ENCODE measurements around the gene CDC45. TPM values are rescaled to one million over a fixed set of nuclear protein-coding genes. Genes with fewer than 3 reads are reported as not detected.

The CDC45 gene
- total RNA-seq, 1 experiment from 2014 or later: 44.6 TPM

DNA sequence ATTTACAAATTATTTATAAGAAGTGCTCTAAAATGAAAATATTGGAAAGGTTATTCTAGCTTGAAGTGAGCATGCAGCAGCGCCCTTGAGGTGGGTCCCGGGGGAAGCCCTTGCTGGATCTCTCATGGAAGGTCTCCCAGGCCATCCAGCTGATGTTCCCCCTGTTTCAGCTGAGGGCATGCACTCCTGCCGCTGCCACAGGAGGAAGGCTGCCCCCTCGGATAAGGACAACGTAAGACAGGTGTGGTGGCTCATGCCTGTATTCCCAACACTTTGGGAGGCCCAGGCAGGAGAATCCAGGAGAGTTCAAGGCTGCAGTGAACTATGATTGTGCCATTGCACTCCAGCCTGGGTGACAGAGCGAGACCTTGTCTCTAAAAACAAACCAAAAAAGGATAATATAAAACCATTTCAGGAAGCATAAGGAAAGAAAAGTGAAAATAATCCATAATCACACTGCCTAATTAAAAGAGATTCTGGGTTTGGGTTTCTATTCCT, 15.0 kb downstream of the CDC45 start:
- Mint-ChIP-seq H3K36me3 (ENCODE audit: insufficient read depth, unreplicated experiment) (peaks cover 41% of the 10 kb centered on the region), H3K9me3 (ENCODE audit: unreplicated experiment) (no peaks in the 10 kb centered on the region), H3K4me3 (ENCODE audit: unreplicated experiment) (no peak overlapping the region), H3K27me3 (ENCODE audit: insufficient read depth, unreplicated experiment) (no peaks in the 10 kb centered on the region), H3K27ac (ENCODE audit: unreplicated experiment) (no peak overlapping the region), H3K4me1 (ENCODE audit: low read depth, unreplicated experiment) (no peaks in the 10 kb centered on the region)
- TF ChIP-seq, protein P1, sequence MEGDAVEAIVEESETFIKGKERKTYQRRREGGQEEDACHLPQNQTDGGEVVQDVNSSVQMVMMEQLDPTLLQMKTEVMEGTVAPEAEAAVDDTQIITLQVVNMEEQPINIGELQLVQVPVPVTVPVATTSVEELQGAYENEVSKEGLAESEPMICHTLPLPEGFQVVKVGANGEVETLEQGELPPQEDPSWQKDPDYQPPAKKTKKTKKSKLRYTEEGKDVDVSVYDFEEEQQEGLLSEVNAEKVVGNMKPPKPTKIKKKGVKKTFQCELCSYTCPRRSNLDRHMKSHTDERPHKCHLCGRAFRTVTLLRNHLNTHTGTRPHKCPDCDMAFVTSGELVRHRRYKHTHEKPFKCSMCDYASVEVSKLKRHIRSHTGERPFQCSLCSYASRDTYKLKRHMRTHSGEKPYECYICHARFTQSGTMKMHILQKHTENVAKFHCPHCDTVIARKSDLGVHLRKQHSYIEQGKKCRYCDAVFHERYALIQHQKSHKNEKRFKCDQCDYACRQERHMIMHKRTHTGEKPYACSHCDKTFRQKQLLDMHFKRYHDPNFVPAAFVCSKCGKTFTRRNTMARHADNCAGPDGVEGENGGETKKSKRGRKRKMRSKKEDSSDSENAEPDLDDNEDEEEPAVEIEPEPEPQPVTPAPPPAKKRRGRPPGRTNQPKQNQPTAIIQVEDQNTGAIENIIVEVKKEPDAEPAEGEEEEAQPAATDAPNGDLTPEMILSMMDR (IDR thresholded peaks at IDR 0.05; ENCODE audit: insufficient read depth in 1 of 2, low read depth in 1 of 2, low read length in 1 of 2, severe bottlenecking in 1 of 2, unreplicated experiment in 1 of 2): no peak
- Histone ChIP-seq H3K9me3 (no peaks in the 10 kb centered on the region), H3K27me3 (replicated peaks; ENCODE audit: control insufficient read depth, insufficient read depth, low read length) (no peaks in the 10 kb centered on the region), H3K4me3 (ENCODE audit: low read depth, low read length) (no peak overlapping the region), H3K36me3 (ENCODE audit: control insufficient read depth, insufficient read depth, low read length) (no peaks in the 10 kb centered on the region), H3K4me1 (no peaks in the 10 kb centered on the region)
- BruUV-seq (replicated peaks): no TSS peak
- POLR2A ChIA-PET: no interaction called here
- DNase-seq: no peak
- intact Hi-C loops (cut with micrococcal nuclease; ENCODE audit: unreplicated experiment): no loop called here
- CTCF ChIA-PET: no interaction called here

DNA sequence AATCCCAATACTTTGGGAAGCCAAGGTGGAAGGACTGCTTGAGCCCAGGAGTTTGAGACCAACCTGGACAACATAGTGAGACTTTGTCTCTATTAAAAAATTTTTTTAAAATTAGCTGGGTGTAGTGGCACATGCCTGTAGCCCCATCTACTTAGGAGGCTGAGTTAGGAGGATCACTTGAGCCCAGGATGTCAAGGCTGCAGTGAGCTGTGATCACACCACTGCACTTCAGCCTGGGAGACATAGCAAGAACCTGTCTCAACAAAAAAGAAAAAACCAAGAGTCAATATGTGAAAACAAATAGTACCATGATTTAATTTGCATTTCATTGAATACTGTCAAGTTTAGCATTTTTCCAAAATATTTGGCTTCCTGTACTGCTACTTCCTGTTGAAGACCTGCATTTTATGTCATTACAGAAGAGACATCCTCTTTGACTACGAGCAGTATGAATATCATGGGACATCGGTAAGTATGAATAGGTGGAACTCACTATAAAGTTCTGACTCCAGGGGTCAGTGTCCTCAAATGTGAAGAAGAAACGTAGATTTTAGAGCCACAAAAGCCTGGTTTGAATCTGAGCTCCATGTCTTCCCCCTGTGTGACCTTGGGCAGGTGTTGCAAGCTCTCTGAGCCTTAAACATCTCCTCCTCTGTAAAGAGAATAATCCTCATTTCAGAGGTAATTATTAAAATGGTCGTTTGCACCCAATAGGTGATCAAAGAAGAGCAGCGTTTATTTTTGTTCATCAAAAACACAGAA, 16.0 kb downstream of the CDC45 start:
- Histone ChIP-seq H3K9me3 (no peaks in the 10 kb centered on the region), H3K4me1 (no peaks in the 10 kb centered on the region), H3K4me3 (ENCODE audit: low read depth, low read length) (no peak overlapping the region), H3K36me3 (ENCODE audit: control insufficient read depth, insufficient read depth, low read length) (no peaks in the 10 kb centered on the region), H3K27me3 (replicated peaks; ENCODE audit: control insufficient read depth, insufficient read depth, low read length) (no peaks in the 10 kb centered on the region)
- no peaks in the 10 kb centered on the region for H3K27me3 Mint-ChIP-seq (ENCODE audit: insufficient read depth, unreplicated experiment)
- TF ChIP-seq, protein P1 (IDR thresholded peaks at IDR 0.05; ENCODE audit: insufficient read depth in 1 of 2, low read depth in 1 of 2, low read length in 1 of 2, severe bottlenecking in 1 of 2, unreplicated experiment in 1 of 2): no peak
- no peak for DNase-seq
- BruUV-seq (replicated peaks): no TSS peak
- H3K9me3 Mint-ChIP-seq (ENCODE audit: unreplicated experiment): no peaks in the 10 kb centered on the region
- peaks cover 35% of the 10 kb centered on the region for H3K36me3 Mint-ChIP-seq (ENCODE audit: insufficient read depth, unreplicated experiment)
- H3K4me3 Mint-ChIP-seq (ENCODE audit: unreplicated experiment): no peak overlapping the region
- intact Hi-C loops (cut with micrococcal nuclease; ENCODE audit: unreplicated experiment): no loop called here
- H3K4me1 Mint-ChIP-seq (ENCODE audit: low read depth, unreplicated experiment): no peaks in the 10 kb centered on the region
- ChIA-PET CTCF (interaction anchor here (0.6 to 1.0 kb wide), 2 partner anchors 10 to 134 kb away, joined by 3 read pairs; no protein-coding TSS in a partner anchor), POLR2A (interaction anchor here (1.0 kb wide), 1 partner anchor 16 kb away, joined by 5 read pairs; the partner anchor contains the start of gene CDC45)
- H3K27ac Mint-ChIP-seq (ENCODE audit: unreplicated experiment): no peak overlapping the region

DNA sequence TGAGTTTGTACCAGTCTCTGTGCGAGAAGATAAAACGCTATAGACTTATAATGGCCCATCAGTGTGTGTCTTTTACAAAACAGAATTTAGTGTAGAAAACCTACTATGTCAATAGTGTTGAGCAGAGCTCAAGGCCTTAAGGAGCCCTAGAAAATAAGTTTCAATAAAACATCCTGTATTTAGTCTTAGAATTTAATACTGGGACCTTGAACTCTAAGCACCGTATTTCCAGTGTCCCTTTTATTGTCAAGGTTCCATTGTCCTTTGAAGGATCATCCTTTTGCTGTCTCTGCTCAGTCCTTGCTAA, 16.6 kb downstream of the CDC45 start:
- intact Hi-C loops (cut with micrococcal nuclease; ENCODE audit: unreplicated experiment): no loop called here
- Histone ChIP-seq H3K36me3 (ENCODE audit: control insufficient read depth, insufficient read depth, low read length) (no peaks in the 10 kb centered on the region), H3K4me1 (no peaks in the 10 kb centered on the region), H3K9me3 (no peaks in the 10 kb centered on the region), H3K27me3 (replicated peaks; ENCODE audit: control insufficient read depth, insufficient read depth, low read length) (no peaks in the 10 kb centered on the region), H3K4me3 (ENCODE audit: low read depth, low read length) (no peak overlapping the region)
- CTCF ChIA-PET: interaction anchor here (0.6 to 1.0 kb wide), 2 partner anchors 10 to 133 kb away, joined by 3 read pairs; no protein-coding TSS in a partner anchor
- no peaks in the 10 kb centered on the region for H3K27me3 Mint-ChIP-seq (ENCODE audit: insufficient read depth, unreplicated experiment)
- H3K9me3 Mint-ChIP-seq (ENCODE audit: unreplicated experiment): no peaks in the 10 kb centered on the region
- peaks cover 35% of the 10 kb centered on the region for H3K36me3 Mint-ChIP-seq (ENCODE audit: insufficient read depth, unreplicated experiment)
- no peak overlapping the region for H3K27ac Mint-ChIP-seq (ENCODE audit: unreplicated experiment)
- POLR2A ChIA-PET: interaction anchor here (1.0 kb wide), 1 partner anchor 16 kb away, joined by 5 read pairs; the partner anchor contains the start of gene CDC45
- no TSS peak for BruUV-seq (replicated peaks)
- TF ChIP-seq, protein P1 (IDR thresholded peaks at IDR 0.05; ENCODE audit: insufficient read depth in 1 of 2, low read depth in 1 of 2, low read length in 1 of 2, severe bottlenecking in 1 of 2, unreplicated experiment in 1 of 2): no peak
- no peak for DNase-seq
- no peak overlapping the region for H3K4me3 Mint-ChIP-seq (ENCODE audit: unreplicated experiment)
- H3K4me1 Mint-ChIP-seq (ENCODE audit: low read depth, unreplicated experiment): no peaks in the 10 kb centered on the region
